GM21447 (cell line): Measurements from ENCODE around the gene ATP13A2.
"Not testable (repeated sequence)": the region's sequence is repeated elsewhere in the genome, so short reads cannot be mapped to it uniquely, and the experiment has no call there.

Experiments used
- ATAC-seq: cut with Tn5 transposase; IDR thresholded peaks from one replicate; pipeline ENCODE4 v1.9.1; 2021; ENCODE audit not compliant: unreplicated experiment

Gene ATP13A2

GRCh38 chr1:16979475-16980327 is 32.0 kb downstream of the ATP13A2 start:
- no peak for ATAC-seq

- ATAC-seq: no peak
Measured at GRCh38 chr1:16978567-16979474, 32.9 kb downstream of the ATP13A2 start.

- no peak for ATAC-seq
Measured at GRCh38 chr1:16978139-16978538, 33.6 kb downstream of the ATP13A2 start.

GRCh38 chr1:16977377-16977776 is 34.4 kb downstream of the ATP13A2 start:
- ATAC-seq: no peak

GRCh38 chr1:16976966-16977365 is 34.8 kb downstream of the ATP13A2 start:
- no peak for ATAC-seq

GRCh38 chr1:16975838-16976237 is 35.9 kb downstream of the ATP13A2 start:
- no peak for ATAC-seq

GRCh38 chr1:16975211-16975610 is 36.5 kb downstream of the ATP13A2 start:
- no peak for ATAC-seq

GRCh38 chr1:16973215-16973614 is 38.5 kb downstream of the ATP13A2 start:
- ATAC-seq: no peak

- no peak for ATAC-seq
Measured at GRCh38 chr1:16972189-16972895, 39.4 kb downstream of the ATP13A2 start.

- no peak for ATAC-seq
Measured at GRCh38 chr1:16971341-16972188, 40.2 kb downstream of the ATP13A2 start.

- no peak for ATAC-seq
Measured at GRCh38 chr1:16970132-16970910, 41.4 kb downstream of the ATP13A2 start.

- no peak for ATAC-seq
Measured at GRCh38 chr1:16969651-16970050, 42.1 kb downstream of the ATP13A2 start.

GRCh38 chr1:16969057-16969611 is 42.6 kb downstream of the ATP13A2 start:
- ATAC-seq: no peak

GRCh38 chr1:16968372-16968771 is 43.4 kb downstream of the ATP13A2 start:
- ATAC-seq: no peak

- ATAC-seq: no peak
Measured at GRCh38 chr1:16967962-16968361, 43.8 kb downstream of the ATP13A2 start.

- ATAC-seq: no peak
Measured at GRCh38 chr1:16967095-16967575, 44.6 kb downstream of the ATP13A2 start.

- ATAC-seq: no peak
Measured at GRCh38 chr1:16966282-16966681, 45.4 kb downstream of the ATP13A2 start.

GRCh38 chr1:16965486-16966067 is 46.2 kb downstream of the ATP13A2 start:
- no peak for ATAC-seq

- not testable (repeated sequence) for ATAC-seq
Measured at GRCh38 chr1:16964169-16964568, 47.6 kb downstream of the ATP13A2 start.
